Measurements from ENCODE around the gene PLXNA4.

DNA sequence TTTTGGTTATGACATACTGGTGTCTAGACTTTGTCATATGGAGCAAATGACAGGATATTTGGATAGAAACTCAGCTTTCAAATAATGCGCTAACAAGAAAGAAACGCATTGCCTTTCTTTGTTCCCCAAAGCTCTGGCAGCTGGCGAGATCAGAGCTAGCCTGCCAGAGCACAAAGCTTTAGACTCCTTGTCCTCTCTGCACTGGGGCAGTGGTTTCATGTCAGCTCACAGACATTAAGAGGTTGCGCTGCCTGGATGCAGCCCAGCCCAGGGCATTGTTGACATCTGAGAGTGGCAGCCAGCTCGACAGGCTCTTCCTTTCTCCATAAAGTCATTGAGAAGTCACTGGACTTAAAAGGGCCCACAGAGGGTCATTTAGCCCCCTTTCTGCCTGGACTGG lies 212.0 kb downstream of the PLXNA4 start:
- no peak for TF ChIP-seq CTCF (IDR thresholded peaks at IDR 0.05 in 2 of 3, conservative IDR thresholded peaks at IDR 0.05 in 1 of 3; ENCODE audit: borderline replicate concordance in 1 of 3, insufficient read depth in 1 of 3, low read depth in 2 of 3, low read length in 2 of 3)
- no peak for TF ChIP-seq EZH2 (IDR thresholded peaks at IDR 0.05)
- TF ChIP-seq POLR2A (IDR thresholded peaks at IDR 0.05; ENCODE audit: borderline replicate concordance, extremely low read depth, insufficient read depth, insufficient read length) = no peak
- TF ChIP-seq YY1 (IDR thresholded peaks at IDR 0.05; ENCODE audit: extremely low read depth, insufficient replicate concordance, low read depth, low read length) = no peak
- no peak for TF ChIP-seq REST (IDR thresholded peaks at IDR 0.05; ENCODE audit: low read depth)
- TF ChIP-seq SRF (IDR thresholded peaks at IDR 0.05; ENCODE audit: low read depth) = no peak
- TF ChIP-seq, protein P1, sequence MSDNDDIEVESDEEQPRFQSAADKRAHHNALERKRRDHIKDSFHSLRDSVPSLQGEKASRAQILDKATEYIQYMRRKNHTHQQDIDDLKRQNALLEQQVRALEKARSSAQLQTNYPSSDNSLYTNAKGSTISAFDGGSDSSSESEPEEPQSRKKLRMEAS (IDR thresholded peaks at IDR 0.05) = no peak
- TF ChIP-seq ZFX (IDR thresholded peaks at IDR 0.05) = no peak
- no peak for TF ChIP-seq ELF1 (IDR thresholded peaks at IDR 0.05; ENCODE audit: borderline replicate concordance, low read depth)
- no peak for TF ChIP-seq POLR2AphosphoS5 (IDR thresholded peaks at IDR 0.05; ENCODE audit: low read depth, low read length)
- no peak for TF ChIP-seq SIN3A (IDR thresholded peaks at IDR 0.05; ENCODE audit: low read depth)
- TF ChIP-seq JUND (IDR thresholded peaks at IDR 0.05) = no peak
- TF ChIP-seq ZNF274 (IDR thresholded peaks at IDR 0.05; ENCODE audit: low read depth, low read length) = no peak
